ENCODE results near the gene SLBP.
"Not testable (repeated sequence)": the region's sequence is repeated elsewhere in the genome, so short reads cannot be mapped to it uniquely, and the experiment has no call there.

The SLBP gene

DNA sequence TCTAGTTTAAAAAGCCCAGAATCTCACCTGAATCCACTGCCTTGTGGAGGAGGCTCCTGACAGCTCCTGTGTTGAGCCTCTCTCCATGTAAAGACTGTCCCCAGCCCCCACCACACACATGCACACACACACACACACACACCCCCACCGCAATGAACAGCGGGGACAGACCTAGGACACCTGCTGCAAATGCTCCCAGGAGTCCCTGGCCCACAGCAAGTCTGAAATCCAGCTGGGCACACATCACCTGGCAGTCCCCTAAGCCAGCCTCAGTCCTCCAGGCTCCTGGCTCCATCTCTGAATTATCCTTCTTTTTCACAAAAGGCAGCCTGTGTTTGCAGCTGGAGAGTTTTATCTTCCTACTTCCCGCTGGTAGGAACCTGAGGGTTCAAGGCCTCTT, 21.4 kb downstream of the SLBP start:
- intact Hi-C loops (cut with DNase I), result loop anchor here (5.0 kb wide), 1 partner anchor 37 kb away; no protein-coding TSS in a partner anchor
- DNase-seq, result no peak

DNA sequence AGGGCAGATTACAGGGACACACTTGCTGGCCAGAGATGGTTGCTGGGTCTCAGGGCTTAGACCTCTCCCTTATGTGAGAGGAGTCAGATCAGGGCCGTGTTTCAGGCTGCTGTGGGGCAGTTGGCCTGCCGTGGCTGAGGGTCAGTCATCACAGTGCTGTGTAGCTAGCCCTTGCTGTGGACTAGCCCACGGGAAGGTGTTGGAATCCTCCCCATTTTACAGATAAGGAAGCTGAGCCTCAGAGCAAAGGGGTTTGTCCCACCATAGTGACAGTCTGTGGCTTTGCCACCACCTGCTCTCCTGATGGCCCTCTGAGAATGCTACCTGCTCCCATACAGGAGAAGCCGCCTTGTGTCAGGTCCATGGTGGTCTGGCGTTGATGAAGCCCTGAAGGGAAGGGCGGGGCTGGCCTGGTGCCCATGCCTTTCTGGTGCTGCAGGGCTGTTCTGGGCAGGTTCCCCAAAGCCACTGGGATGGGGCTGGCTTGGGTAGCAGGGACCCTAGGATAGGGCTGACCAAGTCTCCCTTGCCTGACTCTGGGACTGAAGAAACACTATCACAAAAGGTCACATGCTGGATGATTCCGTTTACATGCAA, 25.6 kb downstream of the SLBP start:
- intact Hi-C loops (cut with DNase I), result no loop called here
- no peak for DNase-seq

DNA sequence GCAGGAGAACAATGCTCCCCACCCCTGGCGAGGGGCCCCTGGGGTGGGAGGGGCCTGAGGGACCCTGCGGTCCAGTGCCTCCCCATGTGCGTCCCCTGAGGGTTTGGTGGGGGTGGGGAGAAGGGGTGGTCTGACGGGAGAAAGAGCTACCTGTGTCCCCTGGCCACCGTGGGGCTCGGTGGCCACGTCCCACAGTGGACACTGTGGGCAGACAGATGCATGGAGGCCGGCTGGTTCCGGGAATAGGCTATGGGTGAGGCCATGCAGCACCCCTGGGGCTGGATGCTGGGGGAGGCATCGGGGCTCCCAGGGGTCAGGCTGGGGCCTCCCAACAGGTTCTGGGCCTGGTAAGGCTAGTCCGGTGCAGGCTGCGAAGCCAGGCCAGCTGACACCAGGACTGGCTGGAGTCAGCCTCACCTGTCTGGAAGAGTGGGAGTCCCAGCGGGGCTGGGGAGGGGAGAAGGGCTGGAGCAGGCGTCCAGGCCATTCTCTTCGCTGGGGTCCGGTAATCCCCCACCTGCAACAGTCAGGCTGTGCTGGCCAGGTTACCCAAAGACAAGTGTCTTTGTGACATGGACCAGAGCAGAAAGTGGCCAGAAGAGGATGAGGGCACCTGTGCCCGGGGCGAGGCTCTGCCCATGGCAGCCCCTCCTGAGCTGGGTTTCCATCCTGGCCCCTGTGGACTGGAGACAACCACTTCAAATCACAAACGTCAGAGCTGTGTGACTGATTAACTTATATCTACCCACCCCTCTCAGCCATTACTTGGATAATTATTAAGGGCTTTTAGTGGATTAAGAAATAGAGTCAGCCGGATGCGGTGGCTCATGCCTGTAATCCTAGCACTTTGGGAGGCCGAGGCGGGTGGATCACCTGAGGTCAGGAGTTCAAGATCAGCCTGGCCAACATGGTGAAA, 26.6 kb downstream of the SLBP start:
- intact Hi-C loops (cut with DNase I), result no loop called here
- no peak for DNase-seq

DNA sequence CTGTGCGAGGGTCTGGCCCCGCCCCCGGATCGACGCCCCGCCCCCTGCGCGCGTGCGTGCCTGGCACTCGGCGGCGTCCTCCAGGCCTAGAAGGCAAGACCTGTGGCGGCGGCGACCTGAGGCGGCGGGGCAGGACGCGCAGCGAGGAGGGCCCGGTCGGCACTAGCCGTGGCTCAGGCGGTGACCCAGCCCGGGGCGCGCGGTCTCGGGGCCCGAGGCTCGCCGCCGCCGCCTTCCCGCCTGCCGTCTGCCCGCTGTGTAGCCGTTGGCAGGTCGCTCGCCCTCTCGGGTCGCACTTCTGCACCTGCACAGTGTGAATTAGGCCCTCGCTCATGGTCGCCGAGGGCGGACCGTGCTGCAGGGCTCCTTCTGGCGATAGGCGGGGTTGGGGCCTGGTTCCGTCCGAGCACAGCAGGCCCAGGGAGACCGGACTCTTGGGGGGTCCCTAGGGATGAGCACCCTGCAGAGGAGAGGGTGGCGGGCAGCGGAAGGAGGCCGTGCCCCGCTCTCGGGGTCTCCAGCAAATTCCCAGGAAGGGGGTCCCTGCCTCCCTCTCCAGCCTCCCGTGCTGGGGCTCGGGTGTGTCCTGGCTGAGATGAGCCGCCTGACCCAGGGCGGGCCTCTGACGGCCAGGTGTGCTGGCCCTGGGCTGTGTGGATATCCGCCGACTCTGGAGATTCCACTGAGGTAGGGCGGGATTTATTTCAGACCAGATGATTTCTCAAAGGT, 27.4 kb downstream of the SLBP start:
- peak in 18 of 42 donors; percentile 52 to 92 (median 86) for DNase-seq
- intact Hi-C loops (cut with DNase I), result no loop called here

DNA sequence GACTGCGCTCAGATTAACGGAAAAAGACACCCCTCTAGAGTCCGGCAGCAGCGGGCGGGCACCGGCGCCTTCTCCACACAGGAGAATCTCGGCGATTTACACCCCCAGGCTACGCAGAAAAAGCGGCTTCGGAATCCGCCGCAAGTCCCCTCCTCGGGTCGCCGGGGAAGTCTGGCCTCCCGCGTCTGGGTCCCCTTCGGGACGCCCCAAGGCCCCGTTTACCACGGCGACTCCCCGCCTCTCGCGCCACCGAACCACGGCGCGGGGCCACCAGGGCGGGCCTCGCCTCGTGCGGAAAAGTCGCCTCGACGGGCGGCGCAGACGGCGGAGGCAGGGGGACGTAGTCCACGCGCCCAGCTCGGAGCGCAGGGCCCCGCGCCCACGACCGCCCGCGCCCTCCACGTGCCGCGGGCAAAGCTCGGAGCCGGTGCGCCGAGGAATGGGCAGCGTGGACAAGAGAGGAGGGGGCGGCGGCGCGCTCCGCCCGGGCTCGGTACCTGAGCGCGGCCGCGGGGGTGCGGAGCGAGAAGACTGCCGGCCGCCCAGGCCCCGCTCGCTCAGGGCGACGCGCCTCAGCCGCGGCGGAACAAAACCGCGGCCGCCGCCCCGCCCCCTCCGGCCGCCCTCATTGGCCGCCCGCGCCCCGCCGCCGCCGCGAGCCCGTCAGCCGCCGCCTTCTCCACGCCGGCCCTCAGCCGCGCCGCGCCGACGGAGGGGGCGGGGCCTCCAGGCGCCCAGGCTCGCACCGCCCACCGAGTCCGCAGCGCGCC, 28.2 kb downstream of the SLBP start, which contains the start of gene FAM53A:
Gene FAM53A, minus strand, starts transcription at position 578 of the 770 bp plus-strand sequence. CDS start 15,572 bp downstream, outside the sequence.
- intact Hi-C loops (cut with DNase I), result no loop called here
- DNase-seq, result peak in 33 of 42 donors; percentile 10 to 95 (median 87)

DNA sequence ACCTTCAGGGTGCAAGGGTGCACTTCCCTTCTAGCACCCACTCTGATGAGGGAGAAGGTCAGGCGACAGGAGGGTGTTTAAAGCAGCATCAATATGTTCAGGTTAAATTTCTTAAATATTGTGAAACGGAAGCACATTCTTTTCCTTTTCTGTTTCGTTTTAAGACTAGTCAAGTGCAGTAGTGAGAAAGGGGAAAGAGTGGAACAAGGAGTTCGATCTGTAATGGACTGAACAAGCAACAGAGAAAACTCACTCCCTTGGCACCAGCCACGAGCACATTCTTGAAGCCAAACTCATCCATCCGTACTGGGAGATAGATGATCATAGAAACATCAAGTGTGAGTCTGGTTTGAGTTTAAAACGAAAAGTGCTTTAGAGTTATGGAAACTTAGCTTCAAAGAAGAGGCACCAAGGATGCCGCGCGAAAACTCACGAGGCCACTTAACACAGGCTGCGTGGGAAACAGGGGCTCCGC, 28.8 kb downstream of the SLBP start:
- peak in 10 of 42 donors; percentile 14 to 48 (median 27) for DNase-seq

DNA sequence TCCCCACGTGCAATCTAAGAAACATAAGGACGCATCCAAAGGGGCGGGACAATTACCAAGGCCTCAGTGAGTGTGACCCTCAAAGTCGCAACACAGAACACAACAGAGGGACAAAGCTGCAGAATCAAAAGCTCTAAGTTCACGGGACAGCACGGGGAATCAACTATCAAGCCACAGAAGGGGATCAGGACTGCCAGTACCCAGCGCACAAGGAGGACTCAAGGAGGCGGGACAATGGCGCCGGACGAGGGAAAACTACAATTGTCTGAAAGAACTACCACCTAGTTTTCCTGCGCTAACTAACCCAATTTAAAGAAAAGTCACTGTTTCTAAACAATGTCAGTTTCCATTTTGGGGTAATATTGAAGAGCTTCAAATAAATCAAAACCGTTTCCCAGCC, 29.3 kb downstream of the SLBP start:
- intact Hi-C loops (cut with DNase I), result no loop called here

More for the DNA sequence above, 28.8 kb downstream of the SLBP start:
- intact Hi-C loops (cut with DNase I), result no loop called here

DNA sequence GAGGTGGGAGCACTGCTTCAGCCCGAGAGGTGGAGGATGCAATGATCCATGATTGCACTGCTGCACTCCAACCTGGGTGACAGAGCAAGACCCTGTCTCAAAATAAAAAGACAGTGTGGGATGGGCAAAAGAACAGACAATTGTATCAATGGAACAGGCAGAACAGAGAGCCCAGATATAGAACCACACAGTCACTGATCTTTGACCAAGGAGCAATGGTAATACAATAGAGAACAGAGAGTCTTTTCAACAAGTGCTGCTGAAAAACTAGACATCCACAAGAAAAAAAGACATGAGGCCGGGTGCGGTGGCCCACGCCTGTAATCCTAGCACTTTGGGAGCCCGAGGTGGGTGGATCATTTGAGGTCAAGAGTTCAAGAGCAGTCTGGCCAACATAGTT, 33.9 kb downstream of the SLBP start:
- intact Hi-C loops (cut with DNase I), result no loop called here
- no peak for DNase-seq

More for the DNA sequence above, 29.3 kb downstream of the SLBP start:
- no peak for DNase-seq

DNA sequence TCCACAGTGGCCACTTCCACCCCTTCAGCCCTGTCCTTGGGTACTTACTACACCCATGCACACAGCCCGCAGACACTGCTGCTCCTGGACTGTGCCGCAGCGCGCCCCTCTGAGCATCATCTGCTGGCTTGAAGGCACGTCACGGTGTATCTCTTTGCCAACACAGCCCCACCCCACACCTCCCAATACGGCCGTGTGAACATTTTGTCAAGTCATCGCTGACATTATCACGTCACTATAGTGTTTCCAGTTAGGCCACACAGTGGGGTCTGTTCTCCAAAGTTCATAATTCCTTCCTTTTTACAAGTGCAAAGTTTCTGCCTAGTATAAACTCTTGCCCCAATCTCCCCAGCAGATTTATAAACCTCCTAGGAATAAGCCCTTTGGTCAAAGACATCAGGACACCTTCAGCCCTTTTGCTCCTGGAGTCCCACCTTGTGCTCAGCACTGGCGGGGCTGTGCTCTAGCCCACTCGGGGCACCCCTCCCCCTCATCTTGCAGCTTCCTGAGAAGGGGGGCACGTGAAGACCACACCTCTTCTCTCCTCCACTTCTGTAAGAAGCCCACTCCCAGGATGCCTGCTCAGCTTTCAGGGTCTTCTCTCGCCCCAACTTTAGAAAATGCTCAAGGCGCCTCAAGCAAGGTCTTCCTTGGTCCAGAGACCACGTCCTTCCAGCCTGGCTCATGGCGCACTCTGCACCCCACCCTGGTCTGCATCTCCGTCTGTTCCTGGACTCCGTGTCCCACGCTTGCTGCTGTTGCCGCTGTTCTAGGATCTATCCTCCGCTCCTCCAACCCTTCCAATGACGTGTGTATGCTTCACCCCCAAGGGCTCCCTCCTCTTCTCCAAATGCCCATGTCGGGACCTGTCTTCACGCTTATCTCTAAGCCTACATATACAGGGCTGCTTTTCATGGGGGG, 35.3 kb downstream of the SLBP start:
- intact Hi-C loops (cut with DNase I), result no loop called here
- DNase-seq, result no peak

DNA sequence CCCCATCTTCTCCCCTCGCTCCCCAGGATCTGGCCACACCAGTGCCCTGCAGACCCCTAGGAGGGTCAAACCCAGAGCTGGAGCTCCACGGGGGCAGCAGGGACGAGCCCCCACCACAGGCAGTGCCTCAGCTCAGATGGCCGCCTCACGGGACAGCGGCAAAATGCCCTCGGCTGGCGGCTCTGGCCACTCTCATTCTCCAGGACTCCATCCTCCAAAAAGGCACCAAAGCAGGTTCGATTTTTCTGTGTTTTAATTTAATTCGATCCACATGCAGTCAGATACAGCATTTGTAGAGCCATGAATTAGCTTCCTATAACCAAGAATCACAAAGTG, 36.3 kb downstream of the SLBP start:
- intact Hi-C loops (cut with DNase I), result no loop called here
- DNase-seq, result no peak

DNA sequence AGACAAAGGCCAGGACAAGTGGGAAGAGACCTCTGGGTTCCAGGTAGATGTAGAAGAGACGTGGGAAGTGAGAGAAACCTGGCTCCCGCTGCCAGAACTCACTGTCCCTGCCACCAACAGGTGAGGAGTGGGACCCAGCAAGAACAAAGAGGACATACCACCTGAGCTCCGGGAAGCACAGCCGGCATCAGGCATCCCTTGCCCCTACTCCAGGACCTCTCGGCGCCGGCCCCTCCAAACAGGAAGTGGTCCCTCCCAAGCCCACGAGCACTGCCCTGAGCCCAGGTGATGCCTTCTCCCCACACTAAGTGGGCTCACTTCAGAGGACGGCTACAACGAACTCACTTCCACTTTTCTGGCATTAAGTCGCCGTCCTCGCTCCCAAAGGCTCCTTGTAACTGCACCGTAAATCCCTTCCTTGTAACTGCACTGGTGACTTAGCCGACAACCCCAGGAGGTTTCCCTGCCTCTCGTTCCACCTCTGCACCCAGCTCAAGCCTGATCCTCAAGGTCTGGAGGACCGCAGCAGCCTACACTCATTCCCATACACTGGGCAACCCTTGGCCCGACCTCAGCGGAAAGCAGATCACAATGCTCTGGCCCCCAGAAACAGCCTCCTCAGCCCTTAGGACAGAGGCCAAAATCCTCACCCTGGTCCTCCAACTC, 36.9 kb downstream of the SLBP start:
- intact Hi-C loops (cut with DNase I), result no loop called here
- no peak for DNase-seq

DNA sequence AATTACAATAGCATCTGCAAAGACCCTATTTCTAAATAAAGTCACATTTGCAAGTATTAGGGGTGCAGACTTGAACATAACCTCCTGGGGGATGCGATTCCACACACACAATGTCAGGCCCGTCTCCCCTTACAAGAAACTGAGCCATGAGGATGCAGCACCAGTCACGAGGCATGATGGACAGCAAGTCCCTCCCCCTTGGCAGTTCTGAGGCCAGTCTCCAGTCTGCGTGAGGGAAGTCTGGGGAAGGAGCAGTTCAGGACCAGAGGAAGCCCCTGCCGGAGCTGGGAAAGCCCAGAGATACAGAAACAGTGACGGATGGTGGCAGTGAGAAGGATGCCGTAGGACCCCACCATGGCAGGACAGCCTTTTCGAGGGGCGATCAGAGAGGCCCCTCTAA, 37.4 kb downstream of the SLBP start:
- peak in 21 of 42 donors; percentile 28 to 74 (median 44) for DNase-seq
- intact Hi-C loops (cut with DNase I), result no loop called here

DNA sequence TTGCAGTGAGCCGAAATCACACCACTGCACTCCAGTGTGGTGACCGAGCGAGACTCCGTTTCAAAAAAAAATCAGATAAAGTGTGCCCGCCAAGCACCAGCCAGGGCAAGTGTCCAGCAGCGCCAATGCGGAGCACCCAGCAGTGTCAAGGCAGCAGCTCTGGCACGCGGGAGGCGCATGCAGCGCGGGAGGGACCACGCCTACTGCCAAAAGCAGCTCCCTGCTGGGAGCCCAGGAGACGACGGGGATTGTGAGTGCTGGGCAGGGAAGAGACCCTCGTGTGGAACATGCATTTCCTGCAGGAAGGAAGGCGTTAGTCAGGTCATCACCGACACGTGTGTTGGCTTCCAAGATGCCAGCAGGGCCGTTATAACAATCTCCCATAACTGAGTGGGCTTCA, 38.4 kb downstream of the SLBP start:
- DNase-seq, result no peak
- intact Hi-C loops (cut with DNase I), result no loop called here

DNA sequence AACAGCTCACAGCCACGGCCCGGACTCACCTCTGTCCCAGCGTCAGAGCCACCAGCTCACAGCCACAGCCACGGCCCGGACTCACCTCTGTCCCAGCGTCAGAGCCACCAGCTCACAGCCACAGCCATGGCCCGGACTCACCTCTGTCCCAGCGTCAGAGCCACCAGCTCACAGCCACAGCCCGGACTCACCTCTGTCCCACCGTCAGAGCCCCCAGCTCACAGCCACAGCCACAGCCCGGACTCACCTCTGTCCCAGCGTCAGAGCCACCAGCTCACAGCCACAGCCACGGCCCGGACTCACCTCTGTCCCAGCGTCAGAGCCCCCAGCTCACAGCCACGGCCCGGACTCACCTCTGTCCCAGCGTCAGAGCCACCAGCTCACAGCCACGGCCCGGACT, 41.1 kb downstream of the SLBP start:
- DNase-seq; intact Hi-C loops (cut with DNase I): not testable (repeated sequence)

DNA sequence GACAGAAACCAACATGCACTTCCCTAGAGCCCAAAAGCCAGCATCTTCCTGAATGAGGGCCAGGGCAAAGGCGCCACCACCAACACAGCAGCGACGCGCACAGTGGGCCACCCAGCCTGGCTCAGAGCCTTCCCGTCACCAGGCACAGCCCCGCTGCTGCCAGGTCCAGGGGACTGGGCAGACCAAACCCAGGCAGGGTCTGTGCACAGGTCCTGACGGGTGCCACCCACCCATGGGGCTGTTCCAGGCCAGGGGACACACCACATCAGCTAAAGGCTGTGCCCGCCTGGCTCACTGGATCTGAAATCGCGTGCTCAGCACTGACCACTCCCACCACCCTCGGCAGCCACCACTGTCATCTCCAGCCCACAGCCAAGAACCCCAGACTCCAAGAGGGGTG, 41.8 kb downstream of the SLBP start:
- no peak for DNase-seq
- intact Hi-C loops (cut with DNase I), result no loop called here

DNA sequence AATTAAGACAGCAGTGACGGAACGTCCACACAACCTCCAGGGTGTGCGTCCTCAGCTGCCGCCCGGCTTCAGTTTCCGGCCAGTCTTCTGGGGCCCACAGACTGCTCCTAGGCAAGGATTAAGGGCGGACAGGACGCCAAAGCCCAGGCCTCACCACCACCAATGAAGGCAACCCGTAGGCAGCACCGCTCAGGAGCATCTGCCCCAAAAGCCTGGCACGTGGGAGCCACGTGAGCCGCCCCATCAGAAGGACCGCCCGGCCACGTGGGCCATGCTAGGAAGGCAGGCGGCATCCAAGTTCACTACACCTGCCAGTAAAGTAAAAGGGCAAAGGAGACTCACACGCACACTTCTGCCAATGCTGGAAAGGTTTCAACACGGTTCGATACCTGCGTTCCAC, 42.3 kb downstream of the SLBP start:
- DNase-seq, result no peak
- intact Hi-C loops (cut with DNase I), result no loop called here

DNA sequence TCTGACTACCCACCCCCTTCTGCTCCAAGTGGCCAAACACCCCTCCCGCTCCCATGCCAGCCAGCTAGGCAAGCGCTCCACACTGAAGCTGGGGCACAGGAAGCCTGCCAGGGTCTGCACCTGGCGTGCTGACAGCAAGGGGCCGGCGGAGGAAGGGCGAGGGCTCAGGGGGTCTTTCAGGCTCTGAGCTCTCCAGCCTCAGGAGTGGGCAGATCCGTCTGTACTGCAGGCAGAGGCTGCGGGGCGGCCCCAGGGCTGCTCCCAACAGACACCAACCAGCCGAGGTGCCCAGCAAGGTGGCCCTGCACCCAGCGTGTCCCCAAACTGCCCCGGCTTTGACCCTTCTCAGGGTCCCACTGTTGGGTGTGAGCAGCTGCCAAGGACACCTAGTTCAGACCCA, 42.8 kb downstream of the SLBP start:
- no peak for DNase-seq
- intact Hi-C loops (cut with DNase I), result no loop called here

DNA sequence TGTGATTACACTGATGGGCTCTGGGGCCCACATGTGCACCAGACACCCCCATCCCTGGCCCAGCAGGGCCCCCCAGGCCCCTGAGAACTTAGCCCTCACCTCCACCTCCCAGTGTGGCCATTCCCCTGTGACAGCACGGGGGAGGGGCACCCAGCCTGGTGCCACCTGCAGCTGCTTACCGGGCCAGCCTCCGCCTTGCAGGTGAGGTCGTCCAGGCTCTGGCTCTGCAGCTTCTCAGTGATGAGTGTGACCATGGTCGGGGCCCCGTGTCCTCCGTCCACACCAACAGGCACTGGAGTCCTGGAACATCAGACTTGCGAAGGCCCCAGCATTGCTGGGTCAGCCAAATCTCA, 43.7 kb downstream of the SLBP start:
- intact Hi-C loops (cut with DNase I), result no loop called here
- DNase-seq, result no peak
